GM12865 (cell line): ENCODE results near the gene UNC45A.

Experiments used
- DNase-seq: peaks from one replicate; pipeline ENCODE4 v3.0.0; 2010; ENCODE audit warnings: low read depth
- H3K4me3 ChIP-seq: 2 replicates; pipeline ENCODE4 v1.5.1; 2011; ENCODE audit warnings: mild to moderate bottlenecking, low read depth, low read length, control low read depth
- CTCF ChIP-seq: IDR thresholded peaks from 2 replicates; pipeline ENCODE4 v1.5.1; 2011; ENCODE audit warnings: low read length, control low read depth, low read depth, inconsistent platforms; ENCODE audit not compliant: insufficient read depth; ENCODE audit errors: missing control alignments

The UNC45A gene

GRCh38 chr15:90938261-90938660 lies 3.2 kb downstream of the UNC45A start:
- no peak for DNase-seq
- no peak for TF ChIP-seq CTCF
- H3K4me3 ChIP-seq, result no peak overlapping the region

- TF ChIP-seq CTCF, result no peak
- no peak for DNase-seq
- H3K4me3 ChIP-seq, result no peak overlapping the region
Observed at GRCh38 chr15:90939756-90940155, 4.7 kb downstream of the UNC45A start.

- TF ChIP-seq CTCF, result no peak
- no peak overlapping the region for H3K4me3 ChIP-seq
- DNase-seq, result no peak
Observed at GRCh38 chr15:90941038-90941437, 6.0 kb downstream of the UNC45A start.

DNA sequence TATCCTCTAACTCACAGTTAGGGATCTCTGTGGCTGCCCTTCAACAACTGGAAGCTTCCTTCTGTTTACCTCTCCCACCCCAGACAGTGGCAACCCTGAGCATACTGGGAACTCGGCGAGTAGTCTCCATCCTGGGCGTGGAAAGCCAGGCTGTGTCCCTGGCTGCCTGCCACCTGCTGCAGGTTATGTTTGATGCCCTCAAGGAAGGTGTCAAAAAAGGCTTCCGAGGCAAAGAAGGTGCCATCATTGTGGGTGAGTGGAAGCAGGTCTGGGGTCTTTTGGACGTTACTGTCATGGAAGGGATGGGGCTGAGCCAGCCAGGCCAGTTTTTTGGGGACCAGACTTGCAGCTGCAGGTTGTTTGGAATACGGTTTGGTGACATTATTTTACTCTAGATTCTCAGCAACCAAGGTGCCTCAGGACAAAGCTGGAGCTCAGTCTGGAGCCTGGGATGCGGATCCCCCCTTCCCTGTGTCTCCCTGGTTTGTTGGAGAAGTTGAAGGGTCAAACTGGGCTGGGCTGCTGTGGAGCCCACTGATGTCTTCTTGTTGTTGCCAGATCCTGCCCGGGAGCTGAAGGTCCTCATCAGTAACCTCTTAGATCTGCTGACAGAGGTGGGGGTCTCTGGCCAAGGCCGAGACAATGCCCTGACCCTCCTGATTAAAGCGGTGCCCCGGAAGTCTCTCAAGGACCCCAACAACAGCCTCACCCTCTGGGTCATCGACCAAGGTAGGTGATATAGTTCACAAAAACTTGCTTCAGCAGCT lies 7.5 kb downstream of the UNC45A start:
- no peak for DNase-seq
- H3K4me3 ChIP-seq, result no peak overlapping the region
- TF ChIP-seq CTCF, result no peak

DNA sequence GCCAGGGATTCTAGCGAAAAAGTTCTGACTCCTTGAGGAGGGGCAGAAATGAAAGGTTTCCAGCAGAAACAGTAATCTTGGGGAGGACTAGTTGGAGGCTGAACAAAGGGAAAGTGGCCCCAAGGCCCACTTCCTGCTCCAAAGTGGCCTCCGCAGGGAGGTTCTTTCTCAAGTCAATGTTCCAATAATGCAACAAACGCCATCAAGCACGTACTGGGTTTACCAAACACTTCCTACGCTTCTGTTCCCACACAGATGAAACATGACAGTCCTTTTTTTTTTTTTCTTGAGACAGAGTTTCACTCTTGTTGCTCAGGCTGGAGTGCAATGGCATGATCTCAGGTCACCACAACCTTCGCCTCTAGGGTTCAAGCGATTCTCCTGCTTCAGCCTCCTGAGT lies 10.0 kb downstream of the UNC45A start:
- no peak for TF ChIP-seq CTCF
- no peak for DNase-seq
- no peak overlapping the region for H3K4me3 ChIP-seq

DNA sequence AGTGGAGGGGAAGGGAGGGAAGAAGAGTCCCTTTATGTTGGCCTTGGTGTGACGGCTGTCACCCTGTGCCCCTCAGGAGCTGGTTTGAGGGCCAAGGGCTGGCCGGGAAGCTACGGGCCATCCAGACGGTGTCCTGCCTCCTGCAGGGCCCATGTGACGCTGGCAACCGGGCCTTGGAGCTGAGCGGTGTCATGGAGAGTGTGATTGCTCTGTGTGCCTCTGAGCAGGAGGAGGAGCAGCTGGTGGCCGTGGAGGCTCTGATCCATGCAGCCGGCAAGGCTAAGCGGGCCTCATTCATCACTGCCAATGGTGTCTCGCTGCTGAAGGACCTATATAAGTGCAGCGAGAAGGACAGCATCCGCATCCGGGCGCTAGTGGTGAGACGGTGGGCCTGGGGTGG lies 11.5 kb downstream of the UNC45A start:
- TF ChIP-seq CTCF, result no peak
- H3K4me3 ChIP-seq, result no peak overlapping the region
- DNase-seq, result no peak

GRCh38 chr15:90946941-90947576 lies 12.0 kb downstream of the UNC45A start:
- no peak for DNase-seq
- no peak for TF ChIP-seq CTCF
- H3K4me3 ChIP-seq, result no peak overlapping the region
